G401 (cell line): ENCODE data around the gene NGB. TPM values are rescaled to one million over a fixed set of nuclear protein-coding genes. Genes with fewer than 3 reads are reported as not detected.
A peak's percentile ranks its signal among the peaks of the same experiment; 100 is the strongest.
"Not testable (repeated sequence)": the region's sequence is repeated elsewhere in the genome, so short reads cannot be mapped to it uniquely, and the experiment has no call there.

Source experiments
- DNase-seq: peaks from one replicate; pipeline ENCODE4 v3.0.0-alpha.2; 2015; ENCODE audit warnings: low spot score
- in situ Hi-C: cut with HindIII; loops from 2 replicates; pipeline ENCODE4 v1.10.0; 2016; ENCODE audit warnings: low sequenced_read_pairs, mixed read lengths
- total RNA-seq: library from RNA; depleted of rRNA; stranded (reverse); fragments of >200 nt; shearing (Covaris generic); gene quantifications from 2 replicates; pipeline ENCODE4 v1.2.3, GENCODE V29; 2014

The NGB gene
- total RNA-seq, 1 experiment from 2014 or later = not detected

DNA sequence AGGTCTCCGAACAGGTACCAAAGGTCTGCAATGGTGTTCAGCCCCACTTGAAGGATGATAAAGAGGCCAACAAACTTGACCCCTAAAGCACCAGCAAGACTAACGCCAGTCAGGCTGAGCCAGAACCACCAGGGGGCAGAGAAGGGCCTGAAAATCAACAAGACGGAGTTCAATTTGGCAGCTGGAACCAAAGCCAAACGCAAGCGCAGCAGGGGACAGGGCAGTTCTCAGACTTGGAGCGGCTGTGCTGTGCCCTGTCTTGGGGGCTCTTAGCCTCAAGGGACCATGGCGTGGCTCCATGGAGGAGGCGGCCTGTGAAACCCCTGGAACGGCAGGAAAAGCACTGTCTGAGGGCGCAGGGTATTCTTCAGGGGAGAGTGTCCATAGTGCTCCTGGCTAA, 30.1 kb upstream of the NGB start:
- DNase-seq = peak; percentile 73
- in situ Hi-C loops = no loop called here

DNA sequence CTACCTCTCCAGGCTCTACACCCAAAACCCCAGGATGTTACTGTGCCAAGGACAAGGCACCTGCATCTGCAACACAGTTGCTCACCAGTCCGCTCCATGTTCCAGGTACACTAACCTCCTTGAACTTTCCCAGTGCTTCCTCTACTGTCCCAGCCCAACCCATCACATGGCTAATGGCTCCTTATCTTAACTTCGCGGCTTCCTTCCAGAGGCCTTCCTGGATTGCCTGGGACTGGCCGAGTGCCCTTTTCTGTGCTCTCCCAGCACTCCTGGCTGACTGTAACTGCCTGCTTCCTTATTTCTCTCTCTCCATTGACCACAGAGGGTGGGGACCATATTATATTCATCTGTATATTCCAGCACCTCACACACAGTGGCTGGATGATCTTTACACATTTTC, 28.8 kb upstream of the NGB start:
- in situ Hi-C loops = no loop called here
- no peak for DNase-seq

DNA sequence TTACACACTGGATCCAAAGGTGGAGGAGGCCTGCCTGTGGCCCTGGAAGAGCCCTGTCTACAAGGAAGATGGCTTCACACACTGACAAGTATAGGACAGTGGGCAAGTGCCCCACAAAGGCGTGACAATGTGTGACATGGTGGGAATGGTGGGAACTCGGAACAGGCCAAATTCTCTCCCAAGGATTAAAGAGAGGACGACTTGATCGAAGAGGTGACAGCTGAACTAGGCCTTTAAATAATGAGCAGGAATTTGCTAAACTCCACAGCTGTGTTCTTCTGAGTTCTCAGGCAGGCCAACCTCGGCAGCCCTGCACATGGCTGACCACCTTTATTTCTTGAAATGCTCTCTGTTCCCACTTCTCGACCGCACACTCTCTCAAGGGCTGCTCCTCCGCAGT, 25.9 kb upstream of the NGB start:
- in situ Hi-C loops = no loop called here
- DNase-seq = no peak

DNA sequence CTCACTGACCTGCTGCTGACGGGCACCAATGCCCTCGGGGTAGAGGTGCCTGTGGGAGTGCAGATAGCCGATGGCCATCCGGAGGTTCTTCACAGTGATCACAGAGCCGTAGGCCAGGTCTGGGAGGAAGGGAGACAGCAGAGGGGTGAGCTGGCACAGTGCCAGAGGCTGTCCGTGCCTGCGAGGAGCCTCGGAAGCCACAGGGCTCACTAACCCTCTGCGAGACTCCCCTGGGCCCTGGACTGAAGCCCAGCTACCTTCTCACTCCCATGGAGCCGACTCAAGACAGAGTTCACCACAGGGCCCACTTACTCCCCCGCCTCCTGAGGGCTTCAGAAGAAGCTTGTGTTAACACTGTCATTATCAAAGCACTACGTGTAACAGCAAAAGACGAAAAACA, 25.1 kb upstream of the NGB start:
- DNase-seq = no peak
- in situ Hi-C loops = no loop called here

DNA sequence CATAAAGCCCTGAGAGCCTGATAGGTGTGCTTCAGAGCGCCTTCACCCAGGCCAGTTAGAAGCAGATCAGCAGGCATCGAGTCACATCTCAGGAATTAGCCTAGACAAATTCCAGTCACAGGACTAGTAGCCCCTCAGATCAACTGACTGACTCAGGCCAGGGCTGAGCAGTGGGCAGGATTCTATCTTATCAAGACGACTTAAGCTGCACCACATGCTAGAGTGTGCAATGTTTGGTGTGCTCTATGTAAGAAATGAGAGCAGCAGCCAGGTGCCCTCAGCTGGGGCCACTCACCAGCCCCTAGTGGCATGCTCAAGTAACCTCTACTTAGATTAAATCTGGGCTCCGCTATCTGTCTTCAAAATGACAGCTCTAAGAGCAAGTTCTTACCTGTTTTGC, 19.7 kb upstream of the NGB start:
- in situ Hi-C loops = no loop called here

GRCh38 chr14:77286576-77286975, 15.6 kb upstream of the NGB start:
- DNase-seq = no peak
- in situ Hi-C loops = no loop called here

More for the DNA sequence above, 19.7 kb upstream of the NGB start:
- no peak for DNase-seq

DNA sequence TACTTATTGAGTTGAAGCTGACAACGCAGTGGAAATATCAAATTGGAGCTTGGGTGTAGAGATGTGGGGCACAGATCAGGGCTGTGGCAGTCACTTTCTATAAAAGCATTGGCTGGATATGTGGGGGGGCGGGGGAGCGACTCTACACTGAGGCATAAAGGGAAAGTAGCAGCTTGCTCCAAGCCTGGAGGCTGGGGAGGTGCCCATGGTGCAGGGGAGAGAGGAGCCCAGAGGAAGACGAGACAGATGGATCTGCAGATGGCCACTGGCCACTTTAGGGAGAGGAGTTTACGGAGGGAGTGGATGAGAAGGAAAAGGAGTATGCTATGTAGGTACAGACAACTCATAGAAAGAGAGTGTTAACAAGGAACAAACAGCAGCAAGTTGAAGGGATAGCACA, 13.5 kb upstream of the NGB start:
- in situ Hi-C loops = no loop called here
- DNase-seq = peak; percentile 98

GRCh38 chr14:77284066-77284465, 13.1 kb upstream of the NGB start:
- in situ Hi-C loops = no loop called here
- DNase-seq = no peak

GRCh38 chr14:77281852-77282410, 10.9 kb upstream of the NGB start:
- in situ Hi-C loops = no loop called here
- DNase-seq = no peak

GRCh38 chr14:77280921-77281320, 9.9 kb upstream of the NGB start:
- DNase-seq, in situ Hi-C loops: not testable (repeated sequence)

- in situ Hi-C loops = no loop called here
- DNase-seq = no peak
Measured at GRCh38 chr14:77279719-77280118, 8.7 kb upstream of the NGB start.

- no peak for DNase-seq
- in situ Hi-C loops = no loop called here
Measured at GRCh38 chr14:77278461-77279230, 7.6 kb upstream of the NGB start.

GRCh38 chr14:77276959-77277358, 6.0 kb upstream of the NGB start:
- DNase-seq = no peak
- in situ Hi-C loops = no loop called here

GRCh38 chr14:77276295-77276935, 5.4 kb upstream of the NGB start:
- DNase-seq = no peak
- in situ Hi-C loops = no loop called here

- in situ Hi-C loops = no loop called here
- DNase-seq = peak; percentile 92
Measured at GRCh38 chr14:77275601-77276017, 4.6 kb upstream of the NGB start.

- in situ Hi-C loops = no loop called here
- peak; percentile 89 for DNase-seq
Measured at GRCh38 chr14:77275041-77275580, 4.1 kb upstream of the NGB start.

GRCh38 chr14:77273796-77274195, 2.8 kb upstream of the NGB start:
- no peak for DNase-seq
- in situ Hi-C loops = no loop called here

DNA sequence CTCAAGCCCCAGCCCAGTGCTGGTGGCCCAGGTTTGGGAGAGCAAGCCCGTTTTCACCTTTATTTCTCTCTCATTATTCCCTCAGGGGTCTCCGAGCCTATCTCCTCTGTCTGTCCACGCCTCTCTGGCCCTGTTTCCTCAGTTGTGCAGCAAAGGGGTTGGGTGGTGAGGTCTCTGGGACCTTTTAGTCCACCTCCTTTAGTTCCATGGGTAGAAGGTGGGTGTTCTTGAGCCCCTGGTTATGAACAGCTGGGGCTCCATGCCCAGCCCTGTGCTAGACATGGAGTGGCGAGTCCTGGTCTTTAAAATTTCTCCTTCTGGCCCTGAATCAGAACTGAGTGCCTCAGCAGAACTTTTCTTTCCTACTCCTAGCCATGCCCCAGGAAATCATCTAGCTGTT, 1.3 kb upstream of the NGB start:
- DNase-seq = no peak

GRCh38 chr14:77270361-77271112, 469 bp downstream of the NGB start:
- in situ Hi-C loops = no loop called here
- DNase-seq = no peak

More for the DNA sequence above, 1.3 kb upstream of the NGB start:
- in situ Hi-C loops = no loop called here
